Prostate gland (tissue), 2 donors: ENCODE measurements around the gene RMDN2.

Experiments used
- CTCF ChIP-seq, 4 experiments: fragments of 200-600 bp in 2 of 4; fragments of 450-650 bp in 2 of 4; sonication (generic) in 2 of 4; IDR thresholded peaks; 1 replicate in 3 of 4; 2 replicates in 1 of 4; pipeline ENCODE4 v1.5.1; 2016 to 2019; ENCODE audit warnings: antibody characterized with exemption in 4 of 4, mild to moderate bottlenecking in 2 of 4, moderate library complexity in 2 of 4
- POLR2AphosphoS5 ChIP-seq: sonication (generic); formaldehyde crosslinking; IDR thresholded peaks from one replicate; pipeline ENCODE4 v1.6.1; 2017; ENCODE audit warnings: antibody characterized with exemption

GRCh38 chr2:38039121-38039910 is 114.2 kb downstream of the RMDN2 start:
- TF ChIP-seq CTCF (IDR thresholded peaks at IDR 0.05) (no peak), POLR2AphosphoS5 (no peak)
